K562 (cell line): ENCODE measurements around the gene LY6G6C. TPM values are rescaled to one million over a fixed set of nuclear protein-coding genes. Genes with fewer than 3 reads are reported as not detected.

ENCODE experiments used
- ARHGAP35 ChIP-seq: fragments of 450-650 bp; IDR thresholded peaks from 2 replicates; pipeline ENCODE4 v1.6.1; 2018; ENCODE audit not compliant: partially characterized antibody
- CBFA2T3 ChIP-seq: fragments of 450-650 bp; IDR thresholded peaks from 2 replicates; pipeline ENCODE4 v1.6.1; 2017
- CTCF ChIP-seq, 3 experiments: IDR thresholded peaks in 2 of 3; conservative IDR thresholded peaks in 1 of 3; 2 replicates each; pipeline ENCODE4 v1.5.1; 2011 to 2012; ENCODE audit warnings: low read length in 3 of 3, mild to moderate bottlenecking in 3 of 3, control low read depth in 2 of 3, improper control_type of control experiment in 1 of 3, inconsistent platforms in 1 of 3, low read depth in 1 of 3, mixed read lengths in 1 of 3, moderate library complexity in 1 of 3; ENCODE audit not compliant: insufficient read depth in 2 of 3
- E2F6 ChIP-seq, 2 experiments: IDR thresholded peaks; 2 replicates each; pipeline ENCODE4 v1.6.1; 2011; ENCODE audit warnings: borderline replicate concordance in 1 of 2, control low read depth in 1 of 2, low read depth in 1 of 2, low read length in 1 of 2, mild to moderate bottlenecking in 1 of 2, mixed read lengths in 1 of 2, moderate library complexity in 1 of 2; ENCODE audit not compliant: insufficient read depth in 1 of 2, insufficient read length in 1 of 2, poor library complexity in 1 of 2, severe bottlenecking in 1 of 2; ENCODE audit errors: extremely low read depth in 1 of 2
- GTF2F1 ChIP-seq: IDR thresholded peaks from 2 replicates; pipeline ENCODE4 v1.6.1; 2011; ENCODE audit warnings: low read depth, low read length, improper control_type of control experiment
- HDAC6 ChIP-seq: IDR thresholded peaks from 2 replicates; pipeline ENCODE4 v1.6.1; 2012; ENCODE audit warnings: low read depth, mild to moderate bottlenecking, control low read depth, inconsistent platforms, low read length, moderate library complexity
- HMBOX1 ChIP-seq: sonication (generic); IDR thresholded peaks from 2 replicates; pipeline ENCODE4 v1.6.1; 2016
- HNRNPLL ChIP-seq: fragments of 200-400 bp; formaldehyde crosslinking; IDR thresholded peaks from 2 replicates; pipeline ENCODE4 v1.6.1; 2017; ENCODE audit warnings: low read length, low read depth, mild to moderate bottlenecking; ENCODE audit not compliant: poor library complexity, severe bottlenecking
- KDM5B ChIP-seq: fragments of 200-600 bp; sonication (generic); IDR thresholded peaks from 2 replicates; pipeline ENCODE4 v1.6.1; 2012; ENCODE audit warnings: low read depth, mild to moderate bottlenecking, moderate library complexity, low read length, control low read depth, inconsistent platforms; ENCODE audit not compliant: insufficient replicate concordance
- NEUROD1 ChIP-seq: fragments of 150-350 bp; IDR thresholded peaks from 2 replicates; pipeline ENCODE4 v1.6.1; 2014; ENCODE audit warnings: borderline replicate concordance, low read length, low read depth; ENCODE audit not compliant: partially characterized antibody
- PHB ChIP-seq: fragments of 250-450 bp; sonication (Bioruptor Pico); IDR thresholded peaks from 2 replicates; pipeline ENCODE4 v1.5.0; 2021
- POLR2AphosphoS2 ChIP-seq: IDR thresholded peaks from 2 replicates; pipeline ENCODE4 v1.6.1; 2012; ENCODE audit warnings: low read length, improper control_type of control experiment
- PTTG1 ChIP-seq: fragments of 450-650 bp; IDR thresholded peaks from 2 replicates; pipeline ENCODE4 v1.6.1; 2016; ENCODE audit warnings: low read depth, mild to moderate bottlenecking, missing genetic modification characterization, missing compliant biosample characterization
- SLC30A9 ChIP-seq: fragments of 250-450 bp; sonication (Bioruptor Pico); IDR thresholded peaks from 2 replicates; pipeline ENCODE4 v1.8.0; 2022; ENCODE audit warnings: mild to moderate bottlenecking, moderate library complexity
- TOE1 ChIP-seq, 2 experiments: fragments of 450-650 bp in 1 of 2; sonication (generic) in 1 of 2; formaldehyde crosslinking in 1 of 2; IDR thresholded peaks; 2 replicates each; pipeline versions ENCODE4 v1.7.1 to v1.8.0; 2016 to 2022; ENCODE audit warnings: borderline replicate concordance in 2 of 2, mild to moderate bottlenecking in 2 of 2, antibody characterized with exemption in 1 of 2, inconsistent platforms in 1 of 2, low read depth in 1 of 2, missing genetic modification reagents in 1 of 2, moderate library complexity in 1 of 2
- ZBED1 ChIP-seq: IDR thresholded peaks from 2 replicates; pipeline ENCODE4 v1.6.1; 2014
- ZHX1 ChIP-seq: fragments of 150-350 bp; conservative IDR thresholded peaks from 2 replicates; pipeline ENCODE4 v1.6.1; 2014; ENCODE audit warnings: low read length
- polyA plus RNA-seq, 8 experiments: library from polyadenylated mRNA; depleted of rRNA in 4 of 8; stranded (reverse) in 5 of 8; unstranded in 3 of 8; fragments of >200 nt; fragmentation: Nextera tagmentation in 2 of 8; fragmentation: Illumina TruSeq in 1 of 8; extraction: Ambion mirVana in 2 of 8; extraction: Trizol in 1 of 8; gene quantifications; 2 replicates each; pipeline versions ENCODE4 v1.2.1 to v1.2.3, GENCODE V29; 2011 to 2014; ENCODE audit warnings: inconsistent platforms in 1 of 8, missing spikeins in 1 of 8
- total RNA-seq, 7 experiments: library from RNA; depleted of rRNA in 6 of 7; stranded (reverse); fragments of >200 nt in 6 of 7; fragmentation: Illumina TruSeq in 2 of 7; extraction: Trizol in 2 of 7; gene quantifications; 2 replicates each; pipeline versions ENCODE4 v1.2.1 to v1.2.3, GENCODE V29; 2011 to 2021; ENCODE audit warnings: low replicate concordance in 1 of 7

LY6G6C gene
- total and polyA plus RNA-seq, 9 of the 15 experiments (the other 6 are each of a cell fraction or from before 2014, with no cell fraction given): 0.06 to 0.20 TPM; not detected in 7

GRCh38 chr6:31729979-31730630, 8.6 kb upstream of the LY6G6C start (continued):
- TF ChIP-seq HMBOX1: no peak
- no peak for TF ChIP-seq CBFA2T3
- peak; percentile 29 for TF ChIP-seq HNRNPLL
- TF ChIP-seq PHB (CRISPR knock-in tag): peak; percentile 100
- peak in 2 of 3 experiments; percentile 20 to 26; a peak in 4 of 6 replicates for TF ChIP-seq CTCF (IDR thresholded peaks at IDR 0.05 in 2 of 3, conservative IDR thresholded peaks at IDR 0.05 in 1 of 3; ENCODE audit: insufficient read depth in 2 of 3, low read depth in 1 of 3, low read length in 3 of 3)
- TF ChIP-seq POLR2AphosphoS2: peak; percentile 100
- TF ChIP-seq ZBED1: no peak
- TF ChIP-seq ARHGAP35: peak; percentile 82
- no peak for TF ChIP-seq TOE1 (IDR thresholded peaks at IDR 0.05; ENCODE audit: borderline replicate concordance)
- peak; percentile 11 for TF ChIP-seq TOE1 (CRISPR knock-in tag; IDR thresholded peaks at IDR 0.05; ENCODE audit: borderline replicate concordance, low read depth)
- TF ChIP-seq PTTG1: no peak
- TF ChIP-seq GTF2F1: no peak
- TF ChIP-seq ZHX1: peak; percentile 70; the same call in 1 of the 2 replicates
- peak; percentile 18; the same call in 1 of the 2 replicates for TF ChIP-seq HDAC6
- peak; percentile 78 for TF ChIP-seq KDM5B
- TF ChIP-seq NEUROD1: peak; percentile 66
- peak in 1 of 2 experiments; percentile 15 for TF ChIP-seq E2F6 (IDR thresholded peaks at IDR 0.05; ENCODE audit: borderline replicate concordance in 1 of 2, extremely low read depth in 1 of 2, insufficient read depth in 1 of 2, insufficient read length in 1 of 2, low read depth in 1 of 2, low read length in 1 of 2, poor library complexity in 1 of 2, severe bottlenecking in 1 of 2)
- 0 out of 2 replicates have a peak, but pooled peaks have one; percentile 74 for TF ChIP-seq SLC30A9 (CRISPR knock-in tag)
